ENCODE data around the gene MTR.

GRCh38 chr1:236795035-236795756 is at the start of gene MTR:
- no peak for TF ChIP-seq RFX5 (IDR thresholded peaks at IDR 0.05)
- no peak for TF ChIP-seq BHLHE40 (IDR thresholded peaks at IDR 0.05; ENCODE audit: low read depth, low read length)
- TF ChIP-seq E2F6 (IDR thresholded peaks at IDR 0.05; ENCODE audit: borderline replicate concordance, low read depth) = peak; percentile 94
- TF ChIP-seq SREBF2 (IDR thresholded peaks at IDR 0.05) = no peak
- TF ChIP-seq, protein P1, sequence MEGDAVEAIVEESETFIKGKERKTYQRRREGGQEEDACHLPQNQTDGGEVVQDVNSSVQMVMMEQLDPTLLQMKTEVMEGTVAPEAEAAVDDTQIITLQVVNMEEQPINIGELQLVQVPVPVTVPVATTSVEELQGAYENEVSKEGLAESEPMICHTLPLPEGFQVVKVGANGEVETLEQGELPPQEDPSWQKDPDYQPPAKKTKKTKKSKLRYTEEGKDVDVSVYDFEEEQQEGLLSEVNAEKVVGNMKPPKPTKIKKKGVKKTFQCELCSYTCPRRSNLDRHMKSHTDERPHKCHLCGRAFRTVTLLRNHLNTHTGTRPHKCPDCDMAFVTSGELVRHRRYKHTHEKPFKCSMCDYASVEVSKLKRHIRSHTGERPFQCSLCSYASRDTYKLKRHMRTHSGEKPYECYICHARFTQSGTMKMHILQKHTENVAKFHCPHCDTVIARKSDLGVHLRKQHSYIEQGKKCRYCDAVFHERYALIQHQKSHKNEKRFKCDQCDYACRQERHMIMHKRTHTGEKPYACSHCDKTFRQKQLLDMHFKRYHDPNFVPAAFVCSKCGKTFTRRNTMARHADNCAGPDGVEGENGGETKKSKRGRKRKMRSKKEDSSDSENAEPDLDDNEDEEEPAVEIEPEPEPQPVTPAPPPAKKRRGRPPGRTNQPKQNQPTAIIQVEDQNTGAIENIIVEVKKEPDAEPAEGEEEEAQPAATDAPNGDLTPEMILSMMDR (IDR thresholded peaks at IDR 0.05) = no peak
- TF ChIP-seq, protein P2, sequence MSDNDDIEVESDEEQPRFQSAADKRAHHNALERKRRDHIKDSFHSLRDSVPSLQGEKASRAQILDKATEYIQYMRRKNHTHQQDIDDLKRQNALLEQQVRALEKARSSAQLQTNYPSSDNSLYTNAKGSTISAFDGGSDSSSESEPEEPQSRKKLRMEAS (IDR thresholded peaks at IDR 0.05) = peak; percentile 99
- TF ChIP-seq NR3C1 (IDR thresholded peaks at IDR 0.05) = no peak
- no peak for TF ChIP-seq RARB (CRISPR knock-in tag; IDR thresholded peaks at IDR 0.05)
- TF ChIP-seq CHD2 (IDR thresholded peaks at IDR 0.05; ENCODE audit: low read length, partially characterized antibody) = no peak
- no peak for TF ChIP-seq HOXB5 (CRISPR knock-in tag; IDR thresholded peaks at IDR 0.05)
- peak; percentile 56 for TF ChIP-seq POLR2A (IDR thresholded peaks at IDR 0.05; ENCODE audit: low read length)
- no peak for TF ChIP-seq EP300 (IDR thresholded peaks at IDR 0.05)
- TF ChIP-seq HDAC2 (IDR thresholded peaks at IDR 0.05) = 0 out of 2 replicates have a peak, but pooled peaks have one; percentile 71
